Prostate gland (tissue), 2 donors: ENCODE results near the gene NPC1.

ENCODE experiments used
- CTCF ChIP-seq, 4 experiments: fragments of 200-600 bp in 2 of 4; fragments of 450-650 bp in 2 of 4; sonication (generic) in 2 of 4; IDR thresholded peaks; 1 replicate in 3 of 4; 2 replicates in 1 of 4; pipeline ENCODE4 v1.5.1; 2016 to 2019; ENCODE audit warnings: antibody characterized with exemption in 4 of 4, mild to moderate bottlenecking in 2 of 4, moderate library complexity in 2 of 4
- POLR2A ChIP-seq: fragments of 450-650 bp; IDR thresholded peaks from one replicate; pipeline ENCODE4 v1.6.1; 2016; ENCODE audit warnings: antibody characterized with exemption, mild to moderate bottlenecking

- TF ChIP-seq CTCF (IDR thresholded peaks at IDR 0.05) (no peak), POLR2A (no peak)
Measured at GRCh38 chr18:23550898-23551297, 35.4 kb downstream of the NPC1 start.
